GM21360 (cell line): ENCODE measurements around the gene AQR.
"Not testable (repeated sequence)": the region's sequence is repeated elsewhere in the genome, so short reads cannot be mapped to it uniquely, and the experiment has no call there.

Experiments
- ATAC-seq: cut with Tn5 transposase; IDR thresholded peaks from one replicate; pipeline ENCODE4 v1.9.1; 2021; ENCODE audit warnings: mild to moderate bottlenecking, moderate library complexity; ENCODE audit not compliant: unreplicated experiment

Gene AQR

DNA sequence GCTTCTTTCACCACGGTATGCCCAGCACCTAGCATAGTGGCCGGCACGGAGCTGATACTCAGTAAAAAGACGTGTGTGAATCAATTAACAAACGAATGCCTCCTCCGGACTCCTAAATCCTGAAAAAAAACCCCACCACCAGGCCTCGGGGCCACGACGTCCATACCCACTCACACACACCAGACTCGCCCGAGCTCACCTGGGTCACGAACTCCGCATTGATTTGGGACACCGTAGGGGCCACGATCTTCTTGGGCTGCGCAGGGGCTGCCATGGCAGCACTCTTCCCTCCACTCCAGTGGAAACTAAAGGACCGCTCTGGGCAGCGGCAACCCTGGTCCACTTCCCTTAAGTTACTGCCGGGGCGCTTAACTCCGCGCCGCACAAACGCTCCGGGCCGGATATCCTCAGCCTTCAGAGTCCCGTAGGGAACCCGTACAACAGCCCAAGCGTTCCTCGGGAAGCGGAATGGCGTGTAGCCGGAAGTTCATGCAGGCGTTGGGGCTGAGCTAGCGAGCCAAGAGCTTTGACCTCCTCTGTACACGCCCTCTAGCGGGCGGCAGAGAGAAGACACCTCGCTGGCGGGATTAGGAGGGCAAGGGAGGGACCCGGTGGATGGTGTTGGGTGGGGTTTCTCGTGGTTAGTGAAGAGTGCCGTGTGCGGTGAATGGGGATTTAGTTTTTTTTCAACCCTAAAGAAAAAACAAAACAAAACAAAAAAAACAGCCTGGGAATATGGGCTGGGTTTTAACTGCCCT lies at the start of gene AQR:
Gene AQR, minus strand, starts transcription at position 403 of the 758 bp plus-strand sequence. Its CDS starts 129 bp downstream, at position 274.
- peak; percentile 98 for ATAC-seq

GRCh38 chr15:35014241-35014640 lies 44.7 kb upstream of the AQR start:
- ATAC-seq, result no peak

DNA sequence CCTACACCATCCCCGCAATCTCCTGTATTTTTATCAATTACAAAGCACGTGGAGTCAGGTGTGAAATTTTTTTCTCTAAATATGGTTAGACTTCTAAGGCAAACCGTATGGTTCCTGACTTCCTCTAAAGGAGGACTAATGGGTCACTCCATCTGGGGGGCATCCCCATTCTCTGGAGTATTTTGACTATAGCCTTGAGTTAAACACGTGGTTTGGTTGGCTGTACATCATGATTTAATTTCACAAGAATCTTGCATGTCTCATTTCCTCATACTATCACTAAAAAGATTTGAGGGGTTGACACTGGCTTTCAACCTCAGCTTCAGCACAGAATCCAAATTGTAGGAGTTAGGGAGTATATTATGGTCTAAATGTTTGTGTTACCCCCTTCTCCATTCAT lies 43.8 kb upstream of the AQR start:
- ATAC-seq, result no peak

GRCh38 chr15:35007397-35007796 lies 37.9 kb upstream of the AQR start:
- no peak for ATAC-seq

GRCh38 chr15:35005933-35006332 lies 36.4 kb upstream of the AQR start:
- no peak for ATAC-seq

DNA sequence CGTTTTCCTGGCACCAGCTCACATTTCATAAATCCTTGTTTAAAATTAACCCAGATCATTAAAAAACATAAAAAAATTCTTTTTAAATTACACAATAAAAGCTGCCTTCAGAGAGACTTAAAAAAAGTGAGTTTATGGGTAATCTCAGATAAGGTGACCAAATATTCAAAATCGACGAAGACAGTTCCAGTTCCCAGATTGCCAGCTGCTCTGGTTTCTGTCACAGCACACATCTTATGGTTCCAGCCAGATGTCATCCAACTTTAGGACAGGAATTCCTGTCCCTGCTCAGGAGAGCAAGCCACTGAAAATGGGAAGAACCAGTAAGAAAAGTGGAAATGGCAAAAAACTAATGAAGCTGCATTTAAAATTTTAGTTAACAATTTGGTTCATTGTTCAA lies 34.4 kb upstream of the AQR start:
- ATAC-seq, result no peak

- ATAC-seq, result no peak
Measured at GRCh38 chr15:35000511-35000910, 31.0 kb upstream of the AQR start.

- ATAC-seq, result no peak
Measured at GRCh38 chr15:34999906-35000305, 30.4 kb upstream of the AQR start.

- ATAC-seq, result no peak
Measured at GRCh38 chr15:34994925-34995324, 25.4 kb upstream of the AQR start.

- ATAC-seq, result peak; percentile 93
Measured at GRCh38 chr15:34993877-34994276, 24.3 kb upstream of the AQR start.

- no peak for ATAC-seq
Measured at GRCh38 chr15:34993412-34993811, 23.9 kb upstream of the AQR start.

GRCh38 chr15:34988027-34988902 lies 18.7 kb upstream of the AQR start, which contains the start of gene ZNF770:
Gene ZNF770 (minus strand): TSS chr15:34988287. CDS start chr15:34983434, 4,853 bp downstream.
- ATAC-seq, result peak; percentile 69

GRCh38 chr15:34987609-34988026 lies 18.1 kb upstream of the AQR start:
- ATAC-seq, result no peak

- no peak for ATAC-seq
Measured at GRCh38 chr15:34986771-34987480, 17.4 kb upstream of the AQR start.

- ATAC-seq, result no peak
Measured at GRCh38 chr15:34986326-34986725, 16.8 kb upstream of the AQR start.

DNA sequence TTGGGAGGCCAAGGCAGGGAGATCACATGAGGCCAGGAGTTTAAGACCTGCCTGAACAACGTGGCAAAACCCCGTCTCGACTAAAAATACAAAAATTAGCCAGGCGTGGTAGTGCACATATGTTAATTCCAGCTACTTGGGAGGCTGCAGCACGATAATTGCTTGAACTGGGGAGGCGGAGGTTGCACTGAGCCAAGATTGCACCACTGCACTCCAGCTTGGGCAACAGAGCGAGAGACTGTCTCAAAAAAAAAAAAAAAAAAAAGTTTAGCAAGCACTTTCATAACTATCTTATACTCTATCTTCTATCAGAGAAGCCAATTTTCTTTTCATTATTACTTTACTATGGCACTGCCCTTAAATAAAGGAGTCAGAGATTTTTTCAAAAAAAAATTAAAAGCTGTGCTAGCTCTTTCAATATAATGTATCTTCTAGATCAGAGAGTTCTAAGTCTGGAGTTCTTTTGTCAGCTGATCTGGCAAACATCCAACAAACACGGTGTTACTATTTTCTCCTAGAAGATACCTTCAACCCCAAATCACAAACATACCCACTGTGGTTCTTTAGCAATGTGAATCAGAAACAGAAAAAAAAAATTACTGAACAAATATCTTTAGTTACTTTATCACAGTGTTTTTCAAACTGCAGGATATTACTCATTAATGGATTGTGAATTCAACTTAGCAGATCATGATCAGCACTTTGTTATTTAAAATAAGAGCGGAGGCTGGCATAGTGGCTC lies 15.5 kb upstream of the AQR start:
- no peak for ATAC-seq

DNA sequence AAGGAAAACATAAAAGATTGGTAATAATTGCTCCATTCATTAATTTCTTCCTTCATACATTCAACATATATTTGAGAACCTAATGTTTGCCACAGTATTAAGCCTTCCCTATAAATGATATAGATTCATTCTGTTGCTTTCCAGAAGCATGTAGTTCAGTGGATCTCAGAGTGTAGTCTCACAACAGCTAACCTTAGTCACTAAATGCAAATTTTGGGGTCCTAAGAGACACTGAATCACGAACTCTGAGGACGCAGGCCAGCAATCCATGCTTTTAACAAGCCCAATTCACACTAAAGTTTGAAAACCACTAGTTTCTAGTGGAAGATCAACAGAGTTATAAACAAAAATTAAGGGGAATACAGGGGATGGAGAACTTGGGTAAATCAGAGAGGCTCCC lies 7.2 kb upstream of the AQR start:
- ATAC-seq, result no peak

- ATAC-seq, result no peak
Measured at GRCh38 chr15:34976073-34976472, 6.5 kb upstream of the AQR start.

DNA sequence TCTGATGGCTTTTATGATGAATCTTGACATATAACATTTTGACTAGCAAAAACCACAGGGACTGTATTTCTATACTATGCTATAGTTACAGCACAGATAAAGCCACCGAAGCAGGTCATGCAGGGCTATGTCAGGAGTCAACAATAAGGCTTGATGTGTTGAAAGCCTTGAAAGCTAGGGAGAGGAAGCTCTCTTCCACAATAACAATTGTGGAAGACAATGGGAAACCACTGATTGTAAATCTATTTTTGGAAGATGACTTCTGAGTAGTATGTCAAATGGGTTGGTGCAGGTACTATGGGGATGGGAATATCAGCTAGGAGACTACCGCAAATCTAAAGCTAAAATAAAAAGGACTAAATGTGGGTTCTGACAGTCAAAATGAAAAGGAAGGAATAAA lies 4.0 kb upstream of the AQR start:
- no peak for ATAC-seq

DNA sequence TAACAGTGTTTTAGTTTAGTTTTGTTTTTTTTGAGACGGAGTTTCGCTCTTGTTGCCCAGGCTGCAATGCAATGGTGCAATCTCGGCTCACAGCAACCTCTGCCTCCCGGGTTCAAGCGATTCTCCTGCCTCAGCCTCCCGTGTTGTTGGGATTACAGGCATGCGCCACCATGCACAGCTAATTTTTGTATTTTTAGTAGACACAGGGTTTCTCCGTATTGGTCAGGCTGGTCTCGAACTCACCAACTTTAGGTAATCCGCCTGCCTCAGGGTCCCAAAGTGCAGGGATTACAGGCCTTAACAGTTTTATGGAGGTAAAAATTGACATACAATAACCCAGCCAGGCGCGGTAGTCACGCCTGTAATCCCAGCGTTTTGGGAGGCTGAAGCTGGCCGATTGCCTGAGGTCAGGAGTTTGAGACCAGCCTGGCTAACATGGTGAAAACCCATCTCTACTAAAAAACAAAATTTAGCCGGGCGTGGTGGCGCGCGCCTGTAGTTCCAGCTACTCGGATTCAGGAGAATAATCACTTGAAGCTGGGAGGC lies 629 bp upstream of the AQR start:
- ATAC-seq, result not testable (repeated sequence)
